Memory B cell (primary cell): Measurements from ENCODE around the gene C11orf21.

Experiments
- ATAC-seq: fragments of 150-1000 bp; cut with Tn5 transposase; 2 replicates; pipeline ENCODE4 v1.10.0; 2021; ENCODE audit warnings: low read depth, mild to moderate bottlenecking, moderate library complexity
- DNase-seq, 2 donors: peaks; one replicate each; pipeline ENCODE4 v3.0.0; 2022; ENCODE audit warnings: low spot score in 2 of 2
- H3K27ac Mint-ChIP-seq: one replicate; pipeline ENCODE4 v1.8.0; 2022; ENCODE audit warnings: mild to moderate bottlenecking, moderate library complexity, mixed read lengths
- H3K27me3 Mint-ChIP-seq: one replicate; pipeline ENCODE4 v1.8.0; 2022; ENCODE audit warnings: mixed read lengths
- H3K36me3 Mint-ChIP-seq: one replicate; pipeline ENCODE4 v1.8.0; 2022; ENCODE audit warnings: mild to moderate bottlenecking, mixed read lengths
- H3K4me1 Mint-ChIP-seq: one replicate; pipeline ENCODE4 v1.8.0; 2022; ENCODE audit warnings: mixed read lengths
- H3K4me3 Mint-ChIP-seq: one replicate; pipeline ENCODE4 v1.8.0; 2022; ENCODE audit warnings: mild to moderate bottlenecking, moderate library complexity, mixed read lengths
- H3K9me3 Mint-ChIP-seq: one replicate; pipeline ENCODE4 v1.8.0; 2022; ENCODE audit warnings: mixed read lengths

Gene C11orf21

DNA sequence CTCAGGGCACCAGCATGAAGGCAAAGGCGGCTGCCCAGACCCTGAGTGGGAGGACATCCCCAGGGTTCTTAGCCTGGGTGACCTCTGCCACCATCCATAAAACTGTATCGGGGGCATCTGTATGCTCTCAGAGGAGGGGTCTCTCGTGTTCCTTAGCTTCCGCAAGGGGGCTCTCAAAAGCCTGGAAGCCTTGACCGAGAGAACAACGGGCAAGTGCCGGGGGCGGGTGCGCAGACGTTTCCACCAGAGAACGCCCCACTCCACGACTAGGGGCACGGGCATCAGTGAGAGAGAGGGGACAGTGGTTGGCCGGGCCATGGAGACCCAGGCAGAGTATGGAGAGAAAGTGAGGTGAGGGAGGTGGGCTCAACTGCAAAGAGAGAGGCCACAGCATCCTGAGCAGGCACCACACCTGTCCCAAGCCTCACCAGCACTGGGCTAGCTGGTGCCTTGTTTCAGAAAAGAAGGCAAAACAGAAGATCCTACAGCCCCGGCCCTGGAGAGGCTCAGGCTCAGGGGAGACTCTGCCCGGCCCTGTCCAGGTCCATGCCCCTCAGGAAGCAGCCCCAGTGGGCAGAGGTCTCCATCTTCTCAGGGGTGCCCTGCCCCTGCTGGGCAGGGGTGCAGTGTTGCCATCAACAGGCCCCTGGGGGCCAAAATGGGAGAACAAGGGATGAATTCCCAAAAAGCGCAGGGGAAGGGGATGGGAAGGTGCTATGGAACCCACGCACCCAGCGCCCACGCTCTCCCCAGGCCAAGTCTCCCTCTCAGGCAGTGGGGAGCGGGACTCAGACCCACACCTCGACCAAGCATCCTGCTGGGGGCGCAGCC is 6.0 kb upstream of the C11orf21 start:
- Mint-ChIP-seq H3K9me3 (no peaks in the 10 kb centered on the region), H3K4me3 (no peak overlapping the region), H3K4me1 (peaks cover 11% of the 10 kb centered on the region), H3K27ac (no peak overlapping the region), H3K36me3 (no peaks in the 10 kb centered on the region), H3K27me3 (peaks cover 2% of the 10 kb centered on the region)
- ATAC-seq (no peak), DNase-seq (no peak)

GRCh38 chr11:2306877-2307500 is 5.3 kb upstream of the C11orf21 start:
- DNase-seq (no peak), ATAC-seq (no peak)
- Mint-ChIP-seq H3K4me1 (peaks cover 13% of the 10 kb centered on the region), H3K4me3 (no peak overlapping the region), H3K27me3 (peaks cover 2% of the 10 kb centered on the region), H3K9me3 (no peaks in the 10 kb centered on the region), H3K36me3 (no peaks in the 10 kb centered on the region), H3K27ac (peak overlapping the region; percentile 30)

DNA sequence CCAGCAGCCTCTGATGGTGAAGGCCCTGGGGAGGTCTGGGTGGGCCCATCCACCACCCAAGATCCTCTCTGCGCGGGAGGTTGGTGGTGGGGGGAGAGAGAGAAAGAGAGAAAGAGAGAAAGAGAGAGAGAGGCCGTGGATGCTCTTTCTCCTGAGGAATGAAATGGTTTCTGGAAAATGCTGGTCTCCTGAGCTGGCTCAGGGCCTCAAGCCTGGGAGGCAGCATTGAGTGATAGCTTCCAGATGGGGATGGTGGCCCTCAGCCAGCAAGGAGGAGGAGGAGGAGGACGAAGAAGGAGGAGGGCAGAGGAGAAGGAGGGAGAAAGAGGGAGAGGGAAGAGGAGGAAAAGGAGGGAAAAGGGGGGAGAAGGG is 4.7 kb upstream of the C11orf21 start:
- peak overlapping the region; percentile 30 for H3K27ac Mint-ChIP-seq
- H3K4me1 Mint-ChIP-seq: peaks cover 17% of the 10 kb centered on the region
- no peaks in the 10 kb centered on the region for H3K36me3 Mint-ChIP-seq

GRCh38 chr11:2305788-2306451 is 4.2 kb upstream of the C11orf21 start:
- H3K4me3 Mint-ChIP-seq: peak overlapping the region; percentile 49
- DNase-seq (no peak), ATAC-seq (no peak)
- no peaks in the 10 kb centered on the region for H3K36me3 Mint-ChIP-seq
- H3K9me3 Mint-ChIP-seq: no peaks in the 10 kb centered on the region
- H3K27ac Mint-ChIP-seq: peak overlapping the region; percentile 30
- peaks cover 2% of the 10 kb centered on the region for H3K27me3 Mint-ChIP-seq
- peaks cover 17% of the 10 kb centered on the region for H3K4me1 Mint-ChIP-seq

More for the DNA sequence above, 4.7 kb upstream of the C11orf21 start:
- ATAC-seq (no peak), DNase-seq (no peak)
- Mint-ChIP-seq H3K27me3 (peaks cover 2% of the 10 kb centered on the region), H3K9me3 (no peaks in the 10 kb centered on the region), H3K4me3 (peak overlapping the region; percentile 49)

DNA sequence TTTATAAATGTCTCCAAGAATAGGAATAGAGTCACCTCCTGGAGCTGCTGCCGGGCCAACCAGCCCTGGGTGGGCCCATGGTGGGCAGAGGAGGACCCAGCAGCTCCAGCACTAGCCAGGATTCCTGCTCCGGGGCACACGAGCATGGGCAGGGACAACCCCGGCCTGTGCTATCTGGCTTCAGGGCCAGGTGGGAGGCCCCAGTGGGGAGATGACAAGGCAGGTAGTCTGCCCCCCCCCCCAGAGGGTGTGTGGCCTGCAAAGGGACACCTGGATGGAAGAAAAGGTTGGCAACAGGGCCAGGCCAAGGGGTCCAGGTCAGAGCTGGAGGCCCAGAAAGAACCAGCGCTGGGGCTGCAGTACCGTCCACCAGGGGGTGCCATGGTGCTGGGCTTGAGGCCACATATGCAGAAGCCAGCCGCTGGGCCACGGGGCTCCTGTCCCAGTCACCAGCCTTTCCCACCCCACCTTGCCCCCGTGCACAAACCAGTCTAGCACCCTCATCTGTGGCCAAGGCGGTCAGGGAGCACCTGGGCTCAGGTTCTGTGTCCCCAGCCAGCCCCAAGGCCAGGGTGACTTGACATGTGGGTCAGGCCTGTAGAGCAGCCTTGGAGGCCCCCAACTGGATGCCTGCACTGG is 3.5 kb upstream of the C11orf21 start:
- H3K9me3 Mint-ChIP-seq: no peaks in the 10 kb centered on the region
- DNase-seq: peak; percentile 80 to 92
- H3K4me3 Mint-ChIP-seq: no peak overlapping the region
- H3K27me3 Mint-ChIP-seq: peaks cover 2% of the 10 kb centered on the region
- ATAC-seq: peak; percentile 70
- H3K27ac Mint-ChIP-seq: no peak overlapping the region
- no peaks in the 10 kb centered on the region for H3K36me3 Mint-ChIP-seq
- H3K4me1 Mint-ChIP-seq: peaks cover 23% of the 10 kb centered on the region

GRCh38 chr11:2304506-2305139 is 2.9 kb upstream of the C11orf21 start:
- Mint-ChIP-seq H3K4me1 (peaks cover 25% of the 10 kb centered on the region), H3K4me3 (no peak overlapping the region), H3K36me3 (no peaks in the 10 kb centered on the region), H3K27me3 (peaks cover 2% of the 10 kb centered on the region), H3K9me3 (no peaks in the 10 kb centered on the region), H3K27ac (no peak overlapping the region)
- ATAC-seq (no peak), DNase-seq (no peak)

DNA sequence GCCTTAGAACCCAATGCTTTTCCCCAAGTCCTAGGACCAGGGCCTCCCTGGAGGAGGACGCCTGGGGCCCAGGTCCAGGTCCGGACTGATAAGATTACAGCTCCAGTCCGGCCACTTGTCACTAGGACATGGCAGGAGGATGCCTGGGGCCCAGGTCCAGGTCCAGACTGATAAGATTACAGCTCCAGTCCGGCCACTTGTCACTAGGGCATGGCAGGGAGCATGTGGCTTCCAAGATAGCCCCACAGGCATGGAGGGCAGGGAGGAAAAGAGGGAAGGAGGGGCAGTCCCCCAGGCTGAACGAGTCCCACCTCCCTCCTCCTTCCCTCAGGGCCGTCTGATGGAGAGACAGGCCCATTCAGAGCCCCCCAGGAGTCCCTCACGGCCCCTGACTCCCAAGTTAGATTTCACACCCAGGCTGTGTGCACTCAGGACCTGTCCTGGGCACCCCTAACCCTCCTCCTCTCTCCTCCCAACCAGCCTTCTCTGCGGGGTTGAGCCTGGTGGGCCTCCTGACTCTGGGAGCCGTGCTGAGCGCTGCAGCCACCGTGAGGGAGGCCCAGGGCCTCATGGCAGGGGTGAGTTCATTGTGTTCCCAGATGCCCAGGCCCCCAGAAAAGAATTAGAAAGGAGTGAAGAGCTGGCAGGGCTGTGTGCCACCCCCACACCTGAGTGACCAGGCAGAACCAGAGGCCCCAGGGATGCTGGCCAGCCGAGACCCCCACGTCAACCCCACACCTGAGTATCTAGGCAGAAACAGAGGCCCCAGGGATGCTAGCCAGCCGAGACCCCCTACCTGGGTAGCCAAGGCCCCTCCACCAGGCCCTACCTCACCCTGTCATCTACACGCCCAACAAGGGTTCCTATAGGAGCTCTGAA is 2.1 kb upstream of the C11orf21 start:
- no peak overlapping the region for H3K27ac Mint-ChIP-seq
- H3K36me3 Mint-ChIP-seq: peaks cover 2% of the 10 kb centered on the region
- DNase-seq: no peak
- H3K4me1 Mint-ChIP-seq: peaks cover 28% of the 10 kb centered on the region
- no peak overlapping the region for H3K4me3 Mint-ChIP-seq
- H3K27me3 Mint-ChIP-seq: peaks cover 2% of the 10 kb centered on the region
- ATAC-seq: no peak
- H3K9me3 Mint-ChIP-seq: no peaks in the 10 kb centered on the region

GRCh38 chr11:2302896-2303626 is 1.3 kb upstream of the C11orf21 start:
- H3K4me3 Mint-ChIP-seq: peak overlapping the region; percentile 92
- no peak overlapping the region for H3K27ac Mint-ChIP-seq
- H3K4me1 Mint-ChIP-seq: peaks cover 28% of the 10 kb centered on the region
- H3K9me3 Mint-ChIP-seq: no peaks in the 10 kb centered on the region
- no peak for DNase-seq
- no peak for ATAC-seq
- peaks cover 2% of the 10 kb centered on the region for H3K36me3 Mint-ChIP-seq
- H3K27me3 Mint-ChIP-seq: peaks cover 2% of the 10 kb centered on the region

DNA sequence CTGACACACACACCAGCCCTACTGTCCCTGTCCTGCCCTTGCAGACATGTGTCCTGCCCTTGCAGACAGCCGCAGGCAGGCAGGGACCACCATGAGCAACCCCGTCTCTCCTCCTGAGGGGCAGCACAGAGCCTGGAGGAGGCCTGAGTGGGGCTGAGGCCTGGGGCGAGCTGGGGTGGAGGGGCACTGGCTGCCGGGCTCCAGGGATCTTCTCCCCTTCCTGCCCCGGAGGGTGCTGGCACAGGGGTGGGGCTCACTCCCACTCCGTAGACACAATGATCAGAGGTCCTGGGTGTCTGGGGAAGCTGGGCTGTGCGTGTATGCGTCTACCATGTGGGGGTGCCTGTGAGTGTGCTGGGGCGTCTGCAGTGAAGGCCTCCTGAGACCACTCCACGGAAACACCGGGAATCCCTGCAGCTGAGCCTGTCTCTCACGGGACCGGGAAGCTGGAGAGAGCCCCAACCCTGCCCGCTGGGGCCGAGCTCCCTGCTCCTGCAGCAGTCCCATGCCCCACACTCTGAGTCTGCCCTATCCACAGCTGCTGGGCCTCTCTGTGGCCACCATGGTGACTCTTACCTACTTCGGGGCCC is 683 bp upstream of the C11orf21 start:
- H3K27me3 Mint-ChIP-seq: no peaks in the 10 kb centered on the region
- no peak for DNase-seq
- no peak for ATAC-seq
- H3K4me3 Mint-ChIP-seq: peak overlapping the region; percentile 92
- peaks cover 29% of the 10 kb centered on the region for H3K4me1 Mint-ChIP-seq
- H3K27ac Mint-ChIP-seq: peak overlapping the region; percentile 90
- peaks cover 3% of the 10 kb centered on the region for H3K36me3 Mint-ChIP-seq
- no peaks in the 10 kb centered on the region for H3K9me3 Mint-ChIP-seq

DNA sequence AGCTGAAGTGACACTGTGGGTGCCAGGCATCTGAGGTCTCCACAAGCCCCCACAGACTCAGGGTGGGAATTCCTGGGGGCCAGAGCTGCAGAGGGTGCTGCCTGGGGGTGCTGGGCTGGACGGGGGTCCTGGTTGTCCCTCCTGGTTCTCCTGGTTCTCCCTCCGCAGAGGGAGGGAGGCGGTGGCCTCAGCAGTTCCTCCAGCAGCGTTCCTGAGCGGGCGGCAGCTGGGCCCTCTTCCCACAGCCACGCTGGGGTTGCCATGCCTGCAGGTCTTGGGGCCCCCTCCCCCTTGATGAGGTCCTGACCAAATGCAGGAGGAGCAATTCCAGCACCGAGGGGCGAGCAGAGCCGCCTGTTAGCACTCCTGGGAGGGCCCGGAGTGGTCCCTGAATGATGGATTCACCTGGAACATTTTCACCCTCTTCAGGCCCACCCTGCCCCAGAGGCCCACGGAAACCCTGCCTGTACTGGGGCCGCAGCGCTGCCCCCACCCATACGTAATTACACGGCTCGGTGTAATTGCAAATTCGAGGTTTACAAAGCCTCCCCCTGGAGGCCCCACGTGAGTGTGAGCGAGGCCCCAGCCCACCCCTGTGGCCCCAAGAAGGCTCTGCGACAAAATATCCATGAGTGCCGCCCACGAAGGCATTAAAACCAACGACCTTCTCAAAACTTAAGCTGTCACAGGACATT is 635 bp downstream of the C11orf21 start:
- Mint-ChIP-seq H3K27me3 (no peaks in the 10 kb centered on the region), H3K9me3 (no peaks in the 10 kb centered on the region), H3K4me3 (peak overlapping the region; percentile 92), H3K4me1 (peaks cover 27% of the 10 kb centered on the region), H3K27ac (peak overlapping the region; percentile 90), H3K36me3 (peaks cover 6% of the 10 kb centered on the region)
- ATAC-seq: peak; percentile 46
- peak in 1 of 2 donors; percentile 34 for DNase-seq

DNA sequence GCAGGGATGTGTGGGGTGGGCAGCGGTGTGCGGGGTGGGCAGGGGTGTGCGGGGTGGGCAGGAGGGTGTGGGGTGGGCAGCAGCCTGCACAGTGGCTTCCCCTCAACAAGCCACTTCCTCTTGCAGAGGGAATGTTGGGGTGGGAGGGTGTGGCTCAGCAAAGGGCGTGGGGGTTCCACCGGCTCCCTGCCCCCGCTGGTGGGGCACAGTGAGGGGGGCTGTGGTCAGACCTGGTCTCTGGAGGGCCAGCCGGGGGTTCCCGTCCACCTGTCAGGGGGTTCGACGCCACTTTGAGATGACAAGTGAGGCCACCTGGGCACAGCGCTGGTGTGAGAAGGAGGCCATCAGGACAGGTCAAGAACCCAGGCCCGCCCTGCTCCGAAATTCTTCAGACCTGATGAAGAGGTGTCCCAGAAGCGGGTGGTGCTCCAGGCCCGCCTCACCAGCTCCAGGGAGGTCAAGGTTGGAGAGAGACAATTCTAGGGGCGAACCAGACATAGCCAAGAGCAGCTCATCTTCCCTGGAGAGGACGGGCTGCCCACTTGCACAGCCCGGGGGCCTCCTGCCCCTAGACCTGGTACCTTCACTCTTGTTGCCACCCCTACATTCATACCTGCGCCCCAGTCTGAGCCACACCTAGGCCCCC is 1.3 kb downstream of the C11orf21 start:
- peak in 1 of 2 donors; percentile 32 for DNase-seq
- no peaks in the 10 kb centered on the region for H3K9me3 Mint-ChIP-seq
- no peaks in the 10 kb centered on the region for H3K27me3 Mint-ChIP-seq
- ATAC-seq: peak; percentile 21
- H3K36me3 Mint-ChIP-seq: peaks cover 6% of the 10 kb centered on the region
- peaks cover 21% of the 10 kb centered on the region for H3K4me1 Mint-ChIP-seq
- H3K27ac Mint-ChIP-seq: peak overlapping the region; percentile 75
- H3K4me3 Mint-ChIP-seq: peak overlapping the region; percentile 92
